Stimulated activated CD4-positive, alpha-beta T cell treated with anti-CD3 and anti-CD28 coated beads, TNF-alpha, amount 100 ng/mL, for 48 hours (primary cell): ENCODE results near the gene EDN2.

ENCODE experiments used
- DNase-seq, 3 donors: peaks; one replicate each; pipeline ENCODE4 v3.0.0-alpha.2; 2020; ENCODE audit warnings: low read depth in 3 of 3

The EDN2 gene

GRCh38 chr1:41464885-41465284 is 19.6 kb downstream of the EDN2 start:
- no peak for DNase-seq

- no peak for DNase-seq
Measured at GRCh38 chr1:41463516-41463915, 21.0 kb downstream of the EDN2 start.

- DNase-seq, result no peak
Measured at GRCh38 chr1:41462680-41463004, 21.8 kb downstream of the EDN2 start.

GRCh38 chr1:41461790-41462679 is 22.4 kb downstream of the EDN2 start:
- DNase-seq, result no peak

- no peak for DNase-seq
Measured at GRCh38 chr1:41456847-41457540, 27.5 kb downstream of the EDN2 start.

- DNase-seq, result no peak
Measured at GRCh38 chr1:41455479-41456332, 28.8 kb downstream of the EDN2 start.

GRCh38 chr1:41454406-41454805 is 30.1 kb downstream of the EDN2 start:
- no peak for DNase-seq

- no peak for DNase-seq
Measured at GRCh38 chr1:41452704-41453290, 31.7 kb downstream of the EDN2 start.

GRCh38 chr1:41450747-41451285 is 33.7 kb downstream of the EDN2 start:
- DNase-seq, result no peak

- no peak for DNase-seq
Measured at GRCh38 chr1:41449326-41449921, 35.1 kb downstream of the EDN2 start.

- no peak for DNase-seq
Measured at GRCh38 chr1:41448821-41449220, 35.7 kb downstream of the EDN2 start.

GRCh38 chr1:41447995-41448770 is 36.3 kb downstream of the EDN2 start:
- DNase-seq, result no peak

- no peak for DNase-seq
Measured at GRCh38 chr1:41446851-41447610, 37.5 kb downstream of the EDN2 start.

GRCh38 chr1:41444785-41445184 is 39.7 kb downstream of the EDN2 start:
- DNase-seq, result no peak

GRCh38 chr1:41444246-41444645 is 40.2 kb downstream of the EDN2 start:
- DNase-seq, result no peak

- DNase-seq, result no peak
Measured at GRCh38 chr1:41442697-41443251, 41.7 kb downstream of the EDN2 start.

GRCh38 chr1:41440321-41441085 is 44.0 kb downstream of the EDN2 start:
- no peak for DNase-seq

- no peak for DNase-seq
Measured at GRCh38 chr1:41439234-41439633, 45.2 kb downstream of the EDN2 start.

- no peak for DNase-seq
Measured at GRCh38 chr1:41438711-41439110, 45.8 kb downstream of the EDN2 start.
